Heart left ventricle (tissue), 16 donors: Measurements from ENCODE around the gene SORCS2. TPM values are rescaled to one million over a fixed set of nuclear protein-coding genes. Genes with fewer than 3 reads are reported as not detected.
A peak's percentile ranks its signal among the peaks of the same experiment; 100 is the strongest.

ENCODE experiments used
- ATAC-seq, 4 donors: fragments of 200-7000 bp; cut with Tn5 transposase; one replicate each; pipeline ENCODE4 v1.9.1; 2020 to 2022; ENCODE audit warnings: moderate library complexity in 4 of 4, mild to moderate bottlenecking in 3 of 4, moderate number of reproducible peaks in 1 of 4
- DNase-seq, 5 donors: peaks; one replicate each; pipeline ENCODE4 v3.0.0-alpha.2; 2020
- H3K27ac ChIP-seq, 12 donors: fragments of 200-600 bp; sonication (generic) in 4 of 12; one replicate each; pipeline versions ENCODE4 v1.5.0 to v1.8.0; 2016 to 2022; ENCODE audit warnings: mild to moderate bottlenecking in 2 of 12
- H3K27me3 ChIP-seq, 9 donors: fragments of 200-600 bp; sonication (generic) in 2 of 9; one replicate each; pipeline versions ENCODE4 v1.5.1 to v1.8.0; 2016 to 2022; ENCODE audit warnings: mild to moderate bottlenecking in 3 of 9
- H3K36me3 ChIP-seq, 9 donors: fragments of 200-600 bp; sonication (generic) in 2 of 9; one replicate each; pipeline versions ENCODE4 v1.5.0 to v1.8.0; 2018 to 2022; ENCODE audit warnings: mild to moderate bottlenecking in 2 of 9
- H3K4me1 ChIP-seq, 12 donors: fragments of 200-600 bp; sonication (generic) in 4 of 12; one replicate each; pipeline versions ENCODE4 v1.5.0 to v1.8.0; 2016 to 2022; ENCODE audit warnings: mild to moderate bottlenecking in 3 of 12
- H3K4me3 ChIP-seq, 12 donors: fragments of 200-600 bp; sonication (generic) in 4 of 12; one replicate each; pipeline versions ENCODE4 v1.5.0 to v1.8.0; 2017 to 2022; ENCODE audit warnings: mild to moderate bottlenecking in 9 of 12, moderate library complexity in 4 of 12
- H3K9me3 ChIP-seq, 12 donors: fragments of 200-600 bp; sonication (generic) in 4 of 12; one replicate each; pipeline versions ENCODE4 v1.5.0 to v1.8.0; 2016 to 2022; ENCODE audit warnings: mild to moderate bottlenecking in 1 of 12
- POLR2A ChIP-seq, 2 donors: fragments of 450-650 bp; IDR thresholded peaks; one replicate each; pipeline ENCODE4 v1.6.1; 2017; ENCODE audit warnings: antibody characterized with exemption in 2 of 2, mild to moderate bottlenecking in 2 of 2, moderate library complexity in 2 of 2
- WGBS, 4 donors: extraction: QIAGEN DNeasy Blood & Tissue Kit in 2 of 4; methylation state at CpG; one replicate each; pipeline versions ENCODE4 v1.1.5 to v1.1.7; 2013 to 2018; 5-methylcytosine and 5-hydroxymethylcytosine counted together
- intact Hi-C, 10 donors: fragments of 100-400 bp; cut with DNase I; formaldehyde crosslinking; loops; one replicate each; pipeline versions ENCODE4 v1.11.1 to v1.14.2; 2022
- polyA plus RNA-seq, 2 donors: library from polyadenylated mRNA; stranded (reverse); fragments of 200-250 nt; gene quantifications; one replicate each; pipeline ENCODE4 v1.2.3, GENCODE V29; 2013
- total RNA-seq, 9 donors: library from RNA; depleted of rRNA in 2 of 9; stranded (reverse); fragments of >200 nt in 2 of 9; fragmentation: NEBNext Ultra II Directional in 3 of 9; extraction: Animal tissue kit (Norgen Biotek cat#: 25700) in 3 of 9; gene quantifications; one replicate each; pipeline versions ENCODE4 v1.1.0 to v1.2.4, GENCODE V29; 2016 to 2023
- TF ChIP-seq, protein P1 (sequence below), 12 donors: fragments of 200-600 bp; sonication (generic) in 4 of 12; IDR thresholded peaks; one replicate each; pipeline versions ENCODE4 v1.5.0 to v1.8.0; 2018 to 2022; ENCODE audit warnings: antibody characterized with exemption in 12 of 12, mild to moderate bottlenecking in 5 of 12
- donor health status: ischemic (EF 13 %, LVEDD 7.1; RV severe dilation, severe dysfunction).
- donor health status: healthy with polysubstance abuse.
- donor health status: DM: no; HTN: yes; CAD: no.
- donor health status: DM: no; HTN: no; CAD: no.
- donor health status: ischemic (EF 25% LVEDD 6.9; RV normal size, moderate dysfunction).
- donor health status: ischemic (EF 25% LVEDD 5.7; RV mildly dilated, moderate dysfunction).
- donor health status: healthy.
- donor health status: DM: yes; HTN: yes; CAD: no.
- donor health status: ischemic (EF 35%, LVEDD 5.7; RV mildly dilated, moderate dysfunction).
- donor health status: nonischemic (EF 11% LVEDD 7.7; RV severe dilation, severe dysfunction).
- donor health status: DM: yes; HTN: yes; CAD: no.
- donor health status: PGD.
- donor health status: ischemic (EF 29% LVEDD 5.4; RV normal size, mild dysfunction).
- donor health status: nonischemic (EF 23%, LVEDD 6.1; RV moderate dilation, normal function).

The SORCS2 gene
- total and polyA plus RNA-seq, 11 donors: 0.28 to 5.5 (median 2.4) TPM

DNA sequence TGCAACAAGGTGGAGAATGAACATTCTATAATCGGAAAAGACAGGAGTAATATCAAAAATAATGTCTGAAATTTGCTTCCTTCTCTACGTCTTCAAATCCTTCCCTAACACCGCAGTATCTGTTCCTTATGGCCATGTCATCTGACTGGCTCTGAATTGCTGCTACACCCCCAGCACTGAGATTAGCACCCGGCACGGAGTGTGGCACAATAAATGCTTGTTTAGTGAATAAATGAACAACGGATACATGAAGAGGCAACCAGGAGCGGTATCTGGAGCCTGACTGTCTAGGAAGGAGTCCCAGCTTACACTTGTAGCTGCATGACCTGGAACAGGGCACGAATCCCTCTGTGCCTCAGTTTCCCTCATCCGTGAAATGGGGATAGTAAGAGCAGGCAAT, 583.1 kb downstream of the SORCS2 start:
- Histone ChIP-seq H3K4me1 (peaks cover 0 to 30% (median 10%) of the 10 kb centered on the region in 12 donors), H3K4me3 (no peak overlapping the region), H3K27ac (no peak overlapping the region), H3K36me3 (peaks cover 0 to 67% (median 45%) of the 10 kb centered on the region in 9 donors), H3K27me3 (no peaks in the 10 kb centered on the region), H3K9me3 (no peaks in the 10 kb centered on the region)
- no peak for ATAC-seq
- intact Hi-C loops: loop anchor here in 1 of 10 donors (10.0 kb wide), 1 partner anchor 209 kb away; no protein-coding TSS in a partner anchor
- WGBS, 4 donors: 82 to 93% (median 91%) methylated on average over 9 of the region's 9 CpGs
- DNase-seq: no peak
- TF ChIP-seq POLR2A (IDR thresholded peaks at IDR 0.05): no peak
- TF ChIP-seq, protein P1, sequence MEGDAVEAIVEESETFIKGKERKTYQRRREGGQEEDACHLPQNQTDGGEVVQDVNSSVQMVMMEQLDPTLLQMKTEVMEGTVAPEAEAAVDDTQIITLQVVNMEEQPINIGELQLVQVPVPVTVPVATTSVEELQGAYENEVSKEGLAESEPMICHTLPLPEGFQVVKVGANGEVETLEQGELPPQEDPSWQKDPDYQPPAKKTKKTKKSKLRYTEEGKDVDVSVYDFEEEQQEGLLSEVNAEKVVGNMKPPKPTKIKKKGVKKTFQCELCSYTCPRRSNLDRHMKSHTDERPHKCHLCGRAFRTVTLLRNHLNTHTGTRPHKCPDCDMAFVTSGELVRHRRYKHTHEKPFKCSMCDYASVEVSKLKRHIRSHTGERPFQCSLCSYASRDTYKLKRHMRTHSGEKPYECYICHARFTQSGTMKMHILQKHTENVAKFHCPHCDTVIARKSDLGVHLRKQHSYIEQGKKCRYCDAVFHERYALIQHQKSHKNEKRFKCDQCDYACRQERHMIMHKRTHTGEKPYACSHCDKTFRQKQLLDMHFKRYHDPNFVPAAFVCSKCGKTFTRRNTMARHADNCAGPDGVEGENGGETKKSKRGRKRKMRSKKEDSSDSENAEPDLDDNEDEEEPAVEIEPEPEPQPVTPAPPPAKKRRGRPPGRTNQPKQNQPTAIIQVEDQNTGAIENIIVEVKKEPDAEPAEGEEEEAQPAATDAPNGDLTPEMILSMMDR (IDR thresholded peaks at IDR 0.05): no peak

DNA sequence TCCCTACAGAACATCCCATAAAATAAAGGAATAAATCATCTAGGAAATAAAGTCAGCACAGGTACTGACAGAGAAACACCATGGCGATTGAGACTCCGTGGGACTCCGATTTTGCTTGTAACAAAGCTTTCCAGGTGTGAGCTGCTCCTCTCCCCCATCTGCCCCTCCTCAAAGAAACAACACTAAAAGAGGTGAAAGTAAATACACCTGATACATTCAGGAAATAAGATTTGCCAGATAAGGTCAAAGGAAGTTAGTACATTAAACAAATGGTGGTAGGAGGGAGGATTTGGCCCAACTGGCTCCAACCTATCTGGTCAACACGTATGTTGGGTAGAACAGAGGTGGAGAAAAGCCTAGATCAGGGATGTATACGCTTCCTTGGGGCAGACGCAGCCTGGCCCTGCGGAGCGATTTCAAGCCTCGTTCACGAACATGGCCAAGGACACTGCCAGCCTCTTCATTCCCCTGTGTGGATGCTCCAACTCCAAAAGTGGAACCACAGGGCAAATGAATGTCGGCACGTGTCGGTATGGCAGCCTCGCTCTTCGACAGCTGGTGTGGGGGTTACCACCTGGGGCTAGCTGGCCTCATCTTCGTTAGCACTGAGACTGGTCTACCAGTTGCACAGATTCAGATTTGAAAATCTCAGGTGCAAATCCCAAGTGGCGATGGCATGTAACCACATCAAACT, 584.8 kb downstream of the SORCS2 start:
- intact Hi-C loops: loop anchor here in 1 of 10 donors (10.0 kb wide), 1 partner anchor 208 kb away; no protein-coding TSS in a partner anchor
- H3K36me3 ChIP-seq: peaks cover 0 to 51% (median 32%) of the 10 kb centered on the region in 9 donors
- ATAC-seq: no peak
- peak in 1 of 5 donors; percentile 7 for DNase-seq
- 94 to 98% (median 96%) methylated on average over 16 to 17 of the region's 17 CpGs for WGBS, 4 donors
- H3K4me1 ChIP-seq: peaks cover 6 to 47% (median 24%) of the 10 kb centered on the region in 12 donors
- H3K27me3 ChIP-seq: no peaks in the 10 kb centered on the region
- no peak for TF ChIP-seq POLR2A (IDR thresholded peaks at IDR 0.05)
- TF ChIP-seq, protein P1 (IDR thresholded peaks at IDR 0.05): no peak
- no peak overlapping the region for H3K27ac ChIP-seq
- H3K4me3 ChIP-seq: no peak overlapping the region
- H3K9me3 ChIP-seq: no peaks in the 10 kb centered on the region

DNA sequence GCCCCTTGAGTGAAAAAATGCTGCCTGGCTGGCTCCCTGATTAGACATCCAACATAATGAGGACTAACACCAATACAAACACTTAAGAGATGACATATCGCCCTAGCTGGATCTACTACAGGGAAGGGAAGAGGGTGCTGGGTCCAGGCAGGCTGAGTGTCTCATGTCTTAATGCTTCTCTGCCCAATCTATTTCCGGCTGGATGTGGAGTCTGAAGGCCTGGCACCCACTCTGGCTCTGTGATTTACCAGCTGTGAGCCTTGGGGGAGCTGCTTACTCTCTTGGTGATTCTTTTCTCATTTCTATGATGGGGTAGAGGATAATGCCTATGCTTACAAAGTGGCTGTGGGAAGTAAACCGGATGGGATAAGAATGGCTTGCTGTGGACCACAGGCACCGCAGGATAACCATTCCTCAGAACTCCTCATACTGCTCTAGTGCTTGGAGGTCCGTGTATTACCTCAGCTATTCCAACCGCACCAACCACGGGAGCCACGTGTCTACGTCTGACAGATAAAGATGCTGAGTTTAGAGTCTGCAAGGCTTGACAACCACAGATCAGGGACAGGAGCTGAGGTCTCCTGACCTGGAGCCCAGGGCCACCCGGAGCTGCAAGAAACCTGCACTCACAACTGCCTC, 585.7 kb downstream of the SORCS2 start:
- Histone ChIP-seq H3K4me3 (no peak overlapping the region), H3K36me3 (peaks cover 0 to 46% (median 26%) of the 10 kb centered on the region in 9 donors), H3K9me3 (no peaks in the 10 kb centered on the region), H3K27ac (peak overlapping the region in 2 of 12 donors; percentile 71 to 72), H3K27me3 (no peaks in the 10 kb centered on the region), H3K4me1 (peaks cover 12 to 50% (median 32%) of the 10 kb centered on the region in 12 donors)
- no peak for ATAC-seq
- DNase-seq: peak in 1 of 5 donors; percentile 6
- 92 to 95% (median 95%) methylated on average over 9 to 10 of the region's 10 CpGs for WGBS, 4 donors
- TF ChIP-seq, protein P1 (IDR thresholded peaks at IDR 0.05): no peak
- no peak for TF ChIP-seq POLR2A (IDR thresholded peaks at IDR 0.05)
- intact Hi-C loops: loop anchor here in 1 of 10 donors (10.0 kb wide), 1 partner anchor 207 kb away; no protein-coding TSS in a partner anchor
